ENCODE results near the gene CAMTA1.

CAMTA1 gene

GRCh38 chr1:6909401-6909800 lies 124.1 kb downstream of the CAMTA1 start:
- no peak overlapping the region for H3K27ac ChIP-seq
- DNase-seq (ENCODE audit: low spot score): no peak
- POLR2A ChIA-PET (ENCODE audit: low non-redundant PET): no interaction called here
- TF ChIP-seq, protein P1, sequence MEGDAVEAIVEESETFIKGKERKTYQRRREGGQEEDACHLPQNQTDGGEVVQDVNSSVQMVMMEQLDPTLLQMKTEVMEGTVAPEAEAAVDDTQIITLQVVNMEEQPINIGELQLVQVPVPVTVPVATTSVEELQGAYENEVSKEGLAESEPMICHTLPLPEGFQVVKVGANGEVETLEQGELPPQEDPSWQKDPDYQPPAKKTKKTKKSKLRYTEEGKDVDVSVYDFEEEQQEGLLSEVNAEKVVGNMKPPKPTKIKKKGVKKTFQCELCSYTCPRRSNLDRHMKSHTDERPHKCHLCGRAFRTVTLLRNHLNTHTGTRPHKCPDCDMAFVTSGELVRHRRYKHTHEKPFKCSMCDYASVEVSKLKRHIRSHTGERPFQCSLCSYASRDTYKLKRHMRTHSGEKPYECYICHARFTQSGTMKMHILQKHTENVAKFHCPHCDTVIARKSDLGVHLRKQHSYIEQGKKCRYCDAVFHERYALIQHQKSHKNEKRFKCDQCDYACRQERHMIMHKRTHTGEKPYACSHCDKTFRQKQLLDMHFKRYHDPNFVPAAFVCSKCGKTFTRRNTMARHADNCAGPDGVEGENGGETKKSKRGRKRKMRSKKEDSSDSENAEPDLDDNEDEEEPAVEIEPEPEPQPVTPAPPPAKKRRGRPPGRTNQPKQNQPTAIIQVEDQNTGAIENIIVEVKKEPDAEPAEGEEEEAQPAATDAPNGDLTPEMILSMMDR (conservative IDR thresholded peaks at IDR 0.05; ENCODE audit: low read depth): no peak
- CTCF ChIA-PET: no interaction called here

DNA sequence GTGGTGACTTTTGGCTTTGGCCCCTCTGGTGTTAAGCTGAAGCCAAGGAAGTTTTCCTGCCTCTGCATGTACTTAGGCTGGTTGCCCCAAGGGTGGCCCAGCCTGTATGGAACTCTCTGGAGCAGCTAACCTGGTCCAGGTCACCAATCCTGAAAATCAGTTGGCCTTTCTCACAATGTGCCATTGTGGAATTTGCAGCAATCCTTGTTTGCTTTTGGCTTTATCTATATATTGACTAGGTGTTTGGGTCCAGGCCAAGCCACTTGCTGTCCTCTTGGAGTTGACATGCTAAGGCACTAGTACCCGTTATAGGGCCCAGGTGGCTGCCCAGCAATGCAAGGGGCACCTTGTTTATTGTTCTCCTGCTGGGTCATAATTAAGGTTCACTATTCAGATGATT lies 124.6 kb downstream of the CAMTA1 start:
- ChIA-PET POLR2A (ENCODE audit: low non-redundant PET) (no interaction called here), CTCF (interaction anchor here (0.6 kb wide), 1 partner anchor 1246 kb away, joined by 3 read pairs; no protein-coding TSS in a partner anchor)
- TF ChIP-seq, protein P1 (conservative IDR thresholded peaks at IDR 0.05; ENCODE audit: low read depth): no peak
- no peak for DNase-seq (ENCODE audit: low spot score)
- H3K27ac ChIP-seq: no peak overlapping the region

DNA sequence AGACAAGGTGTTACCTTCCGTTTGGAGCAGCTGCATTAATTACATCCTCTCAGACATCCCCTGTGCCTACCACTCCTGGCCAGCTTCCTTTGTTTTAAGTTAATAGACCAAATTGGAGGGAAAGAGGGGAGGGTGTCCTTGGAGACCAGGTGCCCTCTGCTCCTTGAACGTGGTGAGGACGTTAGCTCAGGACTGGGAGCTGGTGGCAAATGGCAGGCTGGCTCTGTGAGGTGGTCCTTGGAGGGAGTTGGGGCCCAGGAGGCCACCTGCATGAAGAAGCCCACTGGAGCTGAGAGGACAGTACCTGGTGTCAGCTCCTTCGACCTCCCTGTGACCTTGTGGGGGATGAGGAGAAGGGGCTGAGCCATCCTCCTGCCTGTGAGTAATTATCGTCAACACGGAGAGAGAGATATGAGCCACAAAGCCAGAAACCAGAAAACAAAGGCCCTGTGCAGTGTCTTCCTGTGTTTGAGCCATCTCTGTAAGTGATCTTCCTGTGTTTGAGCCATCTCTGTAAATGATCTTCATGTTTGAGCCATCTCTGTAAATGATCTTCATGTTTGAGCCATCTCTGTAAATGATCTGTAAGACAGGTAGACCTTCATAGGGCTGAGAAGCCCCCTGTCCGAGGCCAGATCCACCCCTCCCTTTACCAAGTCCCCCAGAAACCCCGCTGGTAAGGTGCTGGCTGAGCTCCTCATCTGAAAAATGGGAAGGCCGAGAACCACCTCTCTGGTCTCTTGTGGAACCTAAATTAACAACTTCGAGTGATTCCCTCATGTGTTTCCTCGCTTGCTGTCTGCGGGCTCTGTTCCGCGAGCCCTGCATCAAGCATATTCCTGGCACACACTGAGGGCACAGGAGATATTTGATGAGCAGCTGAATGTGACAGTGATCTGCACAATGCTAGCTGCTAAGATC lies 126.0 kb downstream of the CAMTA1 start:
- no peak for DNase-seq (ENCODE audit: low spot score)
- ChIA-PET POLR2A (ENCODE audit: low non-redundant PET) (no interaction called here), CTCF (interaction anchor here (0.7 kb wide), 2 partner anchors 122 to 670 kb away, joined by 3 to 4 read pairs; no protein-coding TSS in a partner anchor)
- TF ChIP-seq, protein P1 (conservative IDR thresholded peaks at IDR 0.05; ENCODE audit: low read depth): no peak
- no peak overlapping the region for H3K27ac ChIP-seq

DNA sequence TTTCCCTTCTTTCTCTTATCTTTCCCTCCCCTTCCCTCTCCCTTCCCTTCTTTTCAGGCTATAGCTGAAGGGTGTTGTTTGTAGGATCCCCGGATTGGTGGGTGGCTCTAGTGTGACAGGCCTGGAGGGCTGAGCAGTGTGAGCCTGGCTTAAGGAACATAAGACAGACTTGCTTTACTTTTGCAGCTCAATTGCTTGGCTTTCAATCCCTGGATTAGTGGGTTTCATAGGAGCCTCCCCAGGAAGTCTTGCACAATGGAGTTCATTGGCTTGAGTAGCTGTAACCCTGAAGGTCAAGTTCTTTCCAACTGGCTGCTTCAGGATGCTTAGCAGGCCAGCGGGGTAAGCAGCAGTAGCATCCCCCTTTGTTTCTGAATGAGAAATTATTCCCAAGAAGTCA lies 126.7 kb downstream of the CAMTA1 start:
- ChIA-PET CTCF (interaction anchor here (0.7 kb wide), 1 partner anchor 669 kb away, joined by 3 read pairs; no protein-coding TSS in a partner anchor), POLR2A (ENCODE audit: low non-redundant PET) (no interaction called here)
- no peak for DNase-seq (ENCODE audit: low spot score)
- TF ChIP-seq, protein P1 (conservative IDR thresholded peaks at IDR 0.05; ENCODE audit: low read depth): no peak
- no peak overlapping the region for H3K27ac ChIP-seq

- TF ChIP-seq, protein P1 (conservative IDR thresholded peaks at IDR 0.05; ENCODE audit: low read depth): no peak
- POLR2A ChIA-PET (ENCODE audit: low non-redundant PET): no interaction called here
- DNase-seq (ENCODE audit: low spot score): no peak
- H3K27ac ChIP-seq: no peak overlapping the region
- CTCF ChIA-PET: no interaction called here
Observed at GRCh38 chr1:6912518-6912917, 127.3 kb downstream of the CAMTA1 start.

DNA sequence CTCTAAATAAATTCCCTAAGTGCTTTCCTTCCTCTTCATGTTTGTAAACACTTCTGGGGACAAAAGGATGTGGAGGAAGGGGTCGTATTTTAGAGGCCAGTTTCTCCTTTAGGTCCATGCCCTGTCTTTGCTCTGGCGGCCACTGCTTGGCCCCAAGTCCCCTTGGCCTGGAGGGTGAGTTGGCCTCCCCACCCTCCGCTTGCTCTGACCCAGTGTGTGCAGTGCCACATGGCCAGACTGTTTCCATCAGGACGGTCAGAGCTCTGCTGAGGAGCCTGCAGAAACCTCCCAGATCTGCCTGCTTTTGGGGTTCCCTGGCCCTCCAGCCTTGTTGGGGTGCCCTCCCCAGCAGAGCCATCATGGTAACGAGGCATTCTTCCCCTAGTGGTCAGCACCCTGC lies 127.8 kb downstream of the CAMTA1 start:
- TF ChIP-seq, protein P1 (conservative IDR thresholded peaks at IDR 0.05; ENCODE audit: low read depth): no peak
- no peak for DNase-seq (ENCODE audit: low spot score)
- ChIA-PET CTCF (interaction anchor here (0.7 kb wide), 1 partner anchor 11 kb away, joined by 3 read pairs; no protein-coding TSS in a partner anchor), POLR2A (ENCODE audit: low non-redundant PET) (no interaction called here)
- no peak overlapping the region for H3K27ac ChIP-seq
